HG02852 (cell line): ENCODE results near the gene CTAG1A.
"Not testable (repeated sequence)": the region's sequence is repeated elsewhere in the genome, so short reads cannot be mapped to it uniquely, and the experiment has no call there.

Experiments used
- ATAC-seq: cut with Tn5 transposase; IDR thresholded peaks from one replicate; pipeline ENCODE4 v1.9.1; 2021; ENCODE audit warnings: mild to moderate bottlenecking, moderate library complexity; ENCODE audit not compliant: unreplicated experiment

Gene CTAG1A

DNA sequence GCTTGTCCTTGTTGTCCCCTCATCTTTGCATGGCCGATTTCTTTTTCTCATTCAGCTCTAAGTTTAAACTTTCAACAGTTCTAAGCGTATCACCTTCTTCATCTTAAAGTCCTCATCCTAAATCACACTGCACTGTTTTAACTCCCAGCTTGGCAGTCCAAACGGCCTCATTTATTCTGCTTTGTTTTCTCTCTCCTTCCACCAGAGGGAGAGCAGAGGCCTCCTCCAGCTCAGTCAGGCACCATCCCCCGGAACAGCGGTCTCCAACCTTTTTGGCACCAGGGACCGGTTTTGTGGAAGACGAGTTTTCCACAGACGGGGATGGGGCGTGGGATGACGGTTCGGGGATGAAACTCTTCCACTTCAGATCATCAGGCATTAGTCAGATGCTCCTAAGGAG, 14.6 kb upstream of the CTAG1A start:
- ATAC-seq: not testable (repeated sequence)

DNA sequence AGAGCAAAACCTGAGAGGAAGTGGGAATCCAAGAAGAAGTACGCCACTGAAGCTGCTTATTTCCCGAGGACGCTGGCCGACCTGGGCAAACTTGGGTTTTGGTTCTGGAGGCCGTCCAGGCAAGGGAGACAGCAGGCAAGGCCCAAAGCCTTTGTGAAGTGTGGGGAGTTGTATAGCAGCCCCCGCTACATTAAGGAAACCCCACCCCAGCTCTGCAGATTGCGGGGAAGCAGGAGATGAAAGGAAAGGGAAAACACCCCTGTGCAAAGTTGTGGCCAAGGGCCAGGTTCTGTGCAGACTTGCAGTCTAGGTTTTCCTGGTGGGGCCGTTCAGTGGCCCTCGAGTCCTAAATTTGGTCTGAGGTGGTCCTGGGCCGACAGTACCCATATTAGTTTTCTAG, 11.9 kb upstream of the CTAG1A start:
- not testable (repeated sequence) for ATAC-seq

DNA sequence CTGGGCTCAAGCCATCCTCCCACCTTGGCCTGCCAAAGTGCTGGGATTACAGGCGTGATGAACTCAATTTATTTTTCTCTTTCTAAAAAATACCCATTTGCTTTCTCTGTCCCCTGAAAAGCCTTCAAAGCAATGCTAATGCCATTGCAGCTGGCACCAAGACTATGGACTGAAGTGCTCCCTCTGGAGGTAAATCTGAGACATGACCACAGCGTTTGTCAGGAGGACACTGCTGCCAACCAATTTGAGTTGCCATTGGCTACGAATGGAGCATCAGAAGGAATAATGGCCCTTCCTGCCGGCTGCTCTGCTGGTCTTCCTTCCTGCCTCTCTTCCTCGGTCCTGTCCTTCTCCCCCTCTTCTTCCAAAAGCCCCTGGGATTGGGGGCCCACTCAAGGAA, 9.9 kb upstream of the CTAG1A start:
- not testable (repeated sequence) for ATAC-seq

DNA sequence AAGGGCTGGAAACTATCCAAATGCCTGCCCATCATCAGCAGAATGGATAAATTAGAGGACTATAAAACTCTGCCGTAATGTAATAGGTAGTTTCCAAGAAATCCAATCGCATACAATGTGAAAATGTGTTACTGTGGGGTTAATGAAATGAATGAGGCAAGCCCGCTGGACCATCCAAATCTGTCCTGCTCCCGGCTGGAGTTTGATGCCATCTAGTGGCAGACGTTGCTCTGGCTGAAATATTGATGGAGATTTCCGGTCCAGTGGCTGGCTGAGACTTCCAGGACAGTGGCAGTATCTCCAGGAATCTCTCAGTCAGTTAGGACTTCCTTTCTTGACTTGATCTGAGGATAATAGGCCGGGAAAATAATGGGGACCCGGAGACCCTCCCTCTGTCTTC, 1.9 kb upstream of the CTAG1A start:
- not testable (repeated sequence) for ATAC-seq

DNA sequence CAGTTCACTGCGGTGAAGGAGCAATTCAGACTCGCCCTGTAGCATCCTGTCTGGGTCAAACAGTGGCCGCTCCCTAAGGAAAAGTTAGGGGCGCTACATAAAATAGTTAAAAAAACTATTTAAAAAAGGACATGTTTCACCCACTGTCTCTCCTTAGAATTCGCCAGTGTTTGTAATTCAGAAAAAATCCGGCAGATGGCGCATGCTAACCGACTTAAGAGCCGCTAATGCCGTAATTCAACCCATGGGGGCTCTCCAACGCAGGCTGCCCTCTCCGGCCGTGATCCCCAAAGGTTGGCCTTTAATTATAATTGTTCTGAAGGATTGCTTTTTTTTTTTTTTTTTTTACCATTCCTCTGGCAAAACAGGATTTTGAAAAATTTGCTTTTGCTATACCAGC, 5.5 kb downstream of the CTAG1A start:
- ATAC-seq: not testable (repeated sequence)

DNA sequence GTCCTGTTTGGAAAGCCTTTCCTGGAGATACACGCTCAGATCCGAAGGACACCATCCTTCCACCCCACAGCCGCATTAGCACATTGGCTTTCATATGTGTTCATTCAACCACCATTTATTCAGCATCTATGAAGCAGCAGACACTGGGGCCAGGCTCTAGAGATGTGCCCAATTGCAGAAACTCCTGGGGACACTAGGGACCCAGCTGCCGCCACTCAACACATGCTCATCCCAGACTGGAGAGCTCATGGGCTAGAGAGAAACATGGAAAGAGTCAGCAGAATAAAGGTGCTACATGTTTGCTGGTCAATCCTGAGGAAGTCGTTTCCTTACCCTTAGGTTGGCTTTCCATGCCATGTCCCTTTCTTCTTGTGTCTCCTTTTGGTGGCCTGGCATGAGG, 7.6 kb downstream of the CTAG1A start:
- ATAC-seq: no peak

DNA sequence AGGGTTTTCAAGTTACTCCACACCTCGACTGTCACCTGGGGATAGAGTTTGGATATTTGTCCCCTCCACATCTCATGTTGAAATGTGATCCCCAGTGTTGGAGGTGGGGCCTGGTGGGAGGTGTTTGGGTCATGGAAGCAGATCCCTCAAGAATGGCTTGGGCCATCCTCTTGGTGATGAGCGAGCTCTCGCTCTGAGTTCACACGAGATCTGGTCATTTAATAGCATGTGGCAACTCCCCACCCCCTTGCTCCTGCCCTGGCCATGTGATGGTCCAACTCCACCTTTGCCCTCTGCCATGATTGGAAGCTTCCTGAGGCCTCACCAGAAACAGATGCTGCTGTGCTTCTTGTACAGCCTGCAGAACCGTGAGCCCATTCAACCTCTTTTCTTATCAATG, 8.3 kb downstream of the CTAG1A start:
- no peak for ATAC-seq

DNA sequence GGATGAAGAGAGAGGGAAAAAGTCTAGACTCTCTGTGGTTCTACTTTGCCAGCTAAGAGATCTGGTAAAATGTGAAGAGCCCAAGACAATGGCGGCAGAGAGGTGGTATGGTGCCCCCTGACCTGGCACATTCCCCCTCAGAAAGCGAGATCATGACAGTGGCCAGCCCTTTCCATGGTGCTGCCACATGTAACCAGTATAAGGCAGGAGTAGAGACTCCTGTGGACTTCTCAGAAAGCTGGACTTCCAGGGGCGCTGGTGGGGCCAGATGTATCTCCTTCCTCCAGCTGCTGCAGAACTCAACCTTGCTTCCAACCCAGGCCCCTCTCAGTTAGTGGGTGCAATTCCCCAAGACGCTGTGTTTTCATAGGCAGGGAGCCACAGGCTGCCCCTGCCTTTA, 9.6 kb downstream of the CTAG1A start:
- ATAC-seq: no peak

DNA sequence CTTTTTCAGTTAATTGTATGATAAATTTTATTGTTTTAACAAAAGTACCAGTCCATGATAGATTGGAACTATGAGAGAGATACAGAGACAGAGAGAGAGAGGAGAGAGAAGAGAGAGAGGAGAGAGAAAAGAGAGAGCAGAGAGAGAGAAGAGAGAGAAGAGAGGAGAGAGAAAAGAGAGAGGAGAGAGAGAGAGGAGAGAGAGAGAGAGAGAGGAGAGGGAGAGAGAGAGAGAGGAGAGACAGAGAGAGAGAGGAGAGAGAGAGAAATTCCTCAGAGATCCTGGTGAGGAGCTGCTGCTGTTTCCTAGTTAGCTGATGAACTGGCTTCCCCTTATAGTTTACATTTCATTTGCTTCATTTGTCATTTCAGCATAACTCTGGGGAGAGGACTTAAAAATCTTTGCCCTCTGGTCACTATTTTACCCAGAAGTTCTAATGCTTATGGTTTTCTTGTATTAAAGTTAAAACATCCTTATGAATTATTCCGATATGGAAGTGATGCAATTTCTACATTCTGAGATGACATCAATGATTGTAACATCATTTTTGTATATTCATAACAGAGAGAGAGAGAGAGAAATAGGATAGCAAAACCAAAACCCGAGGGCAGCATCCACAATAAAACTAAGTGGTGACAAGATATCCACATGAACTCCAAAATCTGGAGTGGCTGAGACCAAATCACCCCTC, 10.8 kb downstream of the CTAG1A start:
- no peak for ATAC-seq

DNA sequence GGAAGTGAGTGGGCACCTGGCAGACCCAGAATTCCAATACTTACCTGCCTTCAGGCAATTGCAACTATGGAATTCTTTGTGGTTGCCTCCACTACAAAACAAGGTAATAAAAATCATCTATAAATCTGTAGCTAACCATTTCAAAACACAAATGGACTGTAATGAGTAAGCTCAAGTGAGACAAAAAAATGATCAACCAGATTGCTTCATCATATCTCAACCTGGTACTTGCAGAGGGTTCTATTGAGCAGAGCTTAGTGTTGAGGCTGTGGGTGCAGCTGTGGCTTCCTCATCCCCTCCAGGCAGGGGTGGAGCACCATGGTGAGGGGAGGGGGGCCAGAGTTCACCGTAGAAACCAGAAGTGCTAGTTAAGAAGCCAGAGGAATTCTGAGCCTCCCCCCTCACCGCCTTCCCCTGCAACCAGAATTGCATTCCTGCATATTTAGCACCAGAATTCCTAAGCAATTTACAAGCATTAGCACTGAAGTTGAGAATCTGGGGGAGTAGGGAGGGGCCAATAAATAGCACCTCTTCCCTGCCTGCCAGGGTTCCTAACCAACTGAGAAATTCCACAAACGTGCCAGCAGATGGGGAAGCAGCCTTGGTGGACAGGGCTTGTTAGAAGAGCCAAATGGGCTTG, 11.5 kb downstream of the CTAG1A start:
- no peak for ATAC-seq

DNA sequence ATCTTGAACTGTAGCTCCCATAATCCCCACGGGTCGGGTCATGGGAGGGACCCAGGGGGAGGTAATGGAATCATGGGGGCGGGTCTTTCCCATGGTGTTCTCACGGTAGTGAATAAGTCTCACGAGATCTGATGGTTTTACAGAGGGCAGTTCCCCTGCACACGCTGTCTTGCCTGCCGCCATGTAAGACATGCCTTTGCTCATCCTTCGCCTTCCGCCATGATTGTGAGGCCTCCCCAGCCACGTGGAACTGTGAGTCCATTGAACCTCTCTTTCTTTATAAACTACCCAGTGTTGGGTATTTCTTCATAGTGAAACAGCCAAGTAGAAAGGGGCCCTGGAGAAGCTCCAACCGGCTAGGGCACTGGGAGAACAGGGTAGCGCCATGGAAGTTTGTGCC, 12.3 kb downstream of the CTAG1A start:
- ATAC-seq: no peak

DNA sequence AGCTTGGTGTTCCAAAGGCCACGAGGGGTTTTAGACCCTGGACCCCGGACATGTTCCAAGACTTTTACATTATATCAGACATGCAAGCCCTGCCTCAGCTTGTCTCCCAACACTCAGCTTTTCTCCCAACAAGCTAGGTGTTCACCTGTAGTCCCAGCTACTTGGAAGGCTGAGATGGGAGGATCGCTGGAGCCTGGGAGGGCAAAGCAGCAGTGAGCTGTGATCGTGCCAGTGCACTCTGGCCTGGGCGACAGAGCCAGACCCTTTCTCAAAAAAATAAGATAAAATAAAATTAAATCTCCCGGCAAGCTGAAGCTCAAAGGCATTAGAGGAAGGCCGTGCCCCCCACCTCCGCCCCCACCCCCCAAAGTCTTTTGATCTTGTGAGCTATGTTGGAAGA, 13.7 kb downstream of the CTAG1A start:
- no peak for ATAC-seq

DNA sequence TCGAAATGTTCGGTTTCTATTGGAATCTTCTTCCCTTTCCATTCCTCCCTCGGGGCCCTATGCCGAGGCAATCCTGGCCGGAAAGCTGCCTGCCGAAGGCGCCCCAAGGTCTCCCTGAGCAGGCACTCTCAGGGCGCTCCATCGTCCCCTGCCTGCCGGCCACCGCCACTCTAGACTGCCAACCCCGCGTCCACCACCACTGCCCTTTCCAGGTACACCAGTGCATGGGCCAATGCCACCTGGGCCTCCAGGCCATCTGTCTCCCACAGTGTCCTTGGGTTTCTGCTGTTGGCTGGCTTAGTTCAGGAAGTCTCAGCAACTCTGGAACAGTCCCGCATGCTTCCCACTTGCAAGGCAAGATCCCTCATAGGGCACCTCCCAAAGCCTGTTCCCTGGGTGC, 14.6 kb downstream of the CTAG1A start:
- no peak for ATAC-seq

DNA sequence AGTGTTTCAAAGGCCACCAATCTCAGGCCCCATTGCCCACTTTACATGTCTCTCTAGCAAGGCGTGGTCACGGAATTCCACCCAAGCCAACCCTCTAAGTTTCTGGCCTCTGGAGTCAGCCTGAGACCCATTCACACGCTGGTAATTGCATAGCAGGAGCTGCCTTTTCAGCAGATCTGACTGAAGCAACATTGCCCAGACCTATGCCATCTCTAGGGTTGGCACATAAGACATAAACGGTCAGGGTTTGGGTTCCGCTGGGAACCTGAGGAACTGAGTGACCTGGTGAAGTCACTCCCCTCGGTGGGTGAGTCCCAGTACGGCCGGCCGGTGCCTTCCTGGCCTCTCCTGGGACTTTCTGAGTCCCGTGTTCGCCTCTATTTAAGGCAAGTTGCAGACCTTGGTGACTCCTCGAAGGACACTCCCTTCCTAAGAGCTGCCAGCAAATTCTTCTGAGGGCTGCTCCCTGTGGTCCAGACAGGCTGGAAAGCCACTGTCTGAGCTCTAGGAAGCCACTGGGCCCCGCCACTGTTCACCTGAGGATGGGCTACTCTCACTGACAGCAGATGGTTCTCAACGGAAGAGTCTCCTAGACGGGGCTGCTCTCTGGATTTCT, 15.9 kb downstream of the CTAG1A start:
- ATAC-seq: no peak

DNA sequence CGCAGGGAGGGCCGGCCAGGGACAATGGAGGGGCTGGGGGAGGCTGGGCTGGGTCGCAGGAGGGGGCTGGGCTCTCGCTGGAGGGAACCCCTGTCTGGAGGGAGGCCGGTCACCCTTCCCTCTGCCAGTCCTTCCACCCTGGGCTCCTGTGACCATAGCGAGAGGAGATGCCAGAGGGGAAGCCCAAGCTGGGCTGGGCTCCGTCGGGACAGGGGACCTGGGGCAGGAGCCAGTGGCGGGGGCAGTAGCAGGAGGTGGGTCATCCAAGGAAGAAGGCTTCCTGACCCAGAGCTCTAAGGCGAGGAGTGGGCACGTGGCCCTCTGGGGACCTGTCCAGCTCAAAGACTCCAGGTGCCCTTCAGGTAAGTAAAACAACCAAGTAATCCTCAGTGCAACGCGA, 17.3 kb downstream of the CTAG1A start:
- no peak for ATAC-seq

DNA sequence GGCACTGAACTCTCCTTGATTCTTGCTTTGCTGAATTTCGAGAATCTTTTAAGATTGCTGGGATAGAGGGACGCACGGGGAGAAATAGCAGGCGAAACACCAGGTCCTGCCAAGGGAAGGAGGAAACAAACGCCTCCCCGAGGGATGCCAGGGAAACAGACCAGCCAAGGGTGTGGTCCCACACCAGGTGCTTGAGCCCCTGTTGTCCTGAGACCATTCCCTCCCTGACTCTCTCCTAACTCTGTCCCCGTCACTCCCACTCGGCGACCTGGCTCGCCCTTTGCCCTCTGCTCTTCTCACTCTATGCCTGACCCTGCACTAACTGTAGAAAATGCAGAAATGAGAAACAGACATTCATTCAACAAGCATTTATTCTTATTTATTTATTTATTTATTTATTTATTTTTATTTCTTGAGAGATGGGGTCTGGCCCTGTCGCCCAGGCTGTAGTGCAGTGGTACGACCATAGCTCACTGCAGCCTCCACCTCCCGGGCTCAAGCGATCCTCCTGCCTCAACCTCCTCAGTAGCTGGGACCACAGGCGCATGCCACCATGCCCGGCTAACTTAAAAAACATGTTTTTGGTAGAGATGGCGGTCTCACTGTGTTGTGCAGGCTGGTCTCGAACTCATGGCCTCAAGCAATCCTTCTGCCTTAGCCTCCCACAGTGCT, 18.0 kb downstream of the CTAG1A start:
- ATAC-seq: no peak

DNA sequence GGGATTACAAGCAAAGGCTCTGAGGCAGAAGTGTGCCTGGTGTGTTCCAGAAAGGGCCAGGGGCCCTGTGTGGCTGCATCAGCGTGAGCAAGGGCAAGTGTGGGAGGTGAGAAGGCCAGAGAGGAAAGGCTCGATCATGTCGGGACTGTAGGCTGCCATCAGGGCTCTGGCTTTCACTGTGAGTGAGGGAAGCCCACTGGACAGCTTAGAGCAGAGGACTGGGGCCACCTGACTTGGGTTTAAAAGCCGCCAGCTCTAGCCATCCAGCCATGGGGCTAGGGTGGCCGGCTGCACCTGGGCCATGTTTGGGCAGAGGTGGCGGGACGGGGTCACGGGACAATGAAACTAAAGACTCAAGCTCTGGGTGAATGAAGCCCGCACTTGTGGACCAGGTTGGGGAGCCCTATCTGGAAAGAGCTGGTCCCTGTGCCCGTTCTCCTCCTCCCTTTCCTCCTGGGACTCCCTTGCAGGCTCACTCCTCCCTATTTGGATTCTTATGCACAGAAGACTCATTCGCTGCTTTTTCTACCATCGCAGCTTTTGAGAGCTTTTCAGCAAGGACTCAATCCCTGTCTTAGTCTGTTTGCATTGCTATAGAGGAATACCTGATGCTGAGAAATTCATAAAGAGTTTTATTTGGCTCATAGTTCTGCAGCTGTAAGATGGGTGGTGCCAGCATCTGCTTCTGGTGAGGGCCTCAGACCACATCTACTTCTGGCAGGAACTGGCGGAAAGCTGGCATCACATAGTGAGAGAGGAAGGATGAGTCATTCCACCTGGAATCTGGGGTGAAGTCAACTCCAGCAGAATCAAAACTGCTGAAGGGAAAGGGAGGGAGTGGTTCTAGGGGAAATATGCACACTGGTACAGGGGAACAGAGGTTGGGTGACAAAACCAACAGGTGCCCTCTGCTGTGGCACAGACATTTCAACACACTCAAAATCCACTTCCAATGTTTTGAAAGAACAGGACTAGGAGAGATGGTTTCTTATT, 18.8 kb downstream of the CTAG1A start:
- ATAC-seq: no peak

DNA sequence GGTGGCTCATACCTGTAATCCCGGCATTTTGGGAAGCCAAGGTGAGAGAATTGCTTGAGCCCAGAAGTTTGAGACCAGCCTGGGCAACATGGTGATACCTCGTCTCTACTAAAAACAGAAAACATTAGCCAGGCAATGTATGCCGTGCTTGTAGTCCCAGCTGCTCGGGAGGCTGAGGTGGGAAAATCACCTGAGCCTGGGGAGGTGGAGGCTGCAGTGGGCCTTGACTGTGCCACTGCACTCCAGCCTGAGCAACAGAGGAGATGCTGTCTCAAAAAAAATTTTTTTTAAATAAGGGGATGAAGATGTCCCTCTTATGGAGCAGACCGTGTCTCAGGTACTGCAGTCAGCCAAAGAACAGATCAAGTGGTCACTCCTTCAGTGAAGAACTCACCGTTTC, 20.6 kb downstream of the CTAG1A start:
- ATAC-seq: no peak

DNA sequence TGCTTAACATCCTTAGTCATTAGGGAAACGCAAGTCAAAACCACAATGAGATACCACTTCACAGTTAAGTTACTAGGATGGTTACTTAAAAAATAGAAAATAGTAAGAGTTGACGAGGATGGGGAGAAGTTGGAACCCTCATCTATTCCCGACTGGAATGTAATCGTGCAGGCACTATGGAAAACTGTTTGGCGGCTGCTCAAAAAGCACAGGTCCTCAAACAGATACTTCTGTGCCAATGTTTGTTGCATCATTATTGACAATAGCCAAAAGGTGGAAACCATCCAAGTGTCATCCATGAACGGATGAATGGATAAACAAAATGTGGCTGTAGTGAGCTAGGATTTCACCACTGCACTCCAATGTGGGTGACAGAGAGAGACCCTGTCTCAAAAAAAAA, 22.4 kb downstream of the CTAG1A start:
- no peak for ATAC-seq

DNA sequence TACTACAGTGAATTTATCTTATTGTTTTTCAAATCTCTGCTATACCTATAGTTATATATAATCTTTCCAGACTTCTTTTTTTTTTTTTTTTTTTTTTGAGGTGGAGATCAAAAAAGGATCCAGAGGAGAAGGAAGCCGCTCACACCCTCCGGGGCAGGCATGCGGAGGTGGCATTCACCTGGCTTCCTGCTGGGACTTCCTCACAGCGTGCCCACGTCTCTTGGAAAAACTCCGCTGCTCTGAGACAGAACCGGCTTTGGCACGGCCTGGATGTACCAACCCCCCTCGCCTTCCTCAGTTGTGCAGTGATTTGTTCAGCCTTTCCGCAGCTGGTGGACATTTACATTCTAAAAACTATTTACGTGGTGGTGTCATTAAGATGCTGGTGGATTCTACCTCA, 23.0 kb downstream of the CTAG1A start:
- ATAC-seq: not testable (repeated sequence)

DNA sequence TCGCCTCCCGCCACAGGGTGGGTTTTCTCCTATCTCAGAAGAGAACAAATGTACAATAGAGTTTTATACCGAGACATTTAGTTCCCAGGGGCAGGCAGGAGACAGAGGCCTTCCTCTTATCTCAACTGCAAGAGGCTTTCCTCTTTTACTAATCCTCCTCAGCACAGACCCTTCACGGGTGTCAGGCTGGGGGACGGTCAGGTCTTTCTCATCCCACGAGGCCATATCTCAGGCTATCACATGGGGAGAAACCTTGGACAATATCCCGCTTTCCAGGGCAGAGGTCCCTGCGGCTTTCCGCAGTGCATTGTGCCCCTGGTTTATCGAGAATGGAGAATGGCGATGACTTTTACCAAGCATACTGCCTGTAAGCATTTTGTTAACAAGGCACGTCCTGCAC, 23.9 kb downstream of the CTAG1A start:
- not testable (repeated sequence) for ATAC-seq
